GM12875 (cell line): ENCODE results near the gene GINS3.

Experiments
- H3K4me3 ChIP-seq: one replicate; pipeline ENCODE4 v1.5.1; 2011; ENCODE audit warnings: low read depth, low read length, control low read depth
- TF ChIP-seq, protein P1 (sequence below): IDR thresholded peaks from 2 replicates; pipeline ENCODE4 v1.5.1; 2011; ENCODE audit warnings: low read depth, mild to moderate bottlenecking, control low read depth, inconsistent platforms, low read length, moderate library complexity, borderline replicate concordance; ENCODE audit not compliant: insufficient read depth

The GINS3 gene

DNA sequence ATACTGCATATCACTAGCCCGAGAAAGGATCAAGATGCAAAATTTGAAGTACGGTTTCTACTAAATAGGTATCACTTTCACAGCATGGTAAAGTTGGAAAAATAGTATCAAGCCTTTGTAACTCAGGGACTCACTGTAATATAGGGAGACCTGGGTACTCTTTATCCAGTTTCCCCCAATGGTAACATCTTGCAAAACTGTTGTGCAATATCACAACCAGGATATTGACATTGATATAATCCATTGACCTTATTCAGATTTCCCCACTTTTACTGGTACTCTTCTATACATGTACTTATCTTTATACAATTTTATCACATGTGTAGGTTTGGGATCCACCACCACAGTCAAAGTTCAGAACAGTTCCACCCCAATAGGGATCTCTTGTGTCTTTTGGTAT is 20.4 kb upstream of the GINS3 start:
- TF ChIP-seq, protein P1, sequence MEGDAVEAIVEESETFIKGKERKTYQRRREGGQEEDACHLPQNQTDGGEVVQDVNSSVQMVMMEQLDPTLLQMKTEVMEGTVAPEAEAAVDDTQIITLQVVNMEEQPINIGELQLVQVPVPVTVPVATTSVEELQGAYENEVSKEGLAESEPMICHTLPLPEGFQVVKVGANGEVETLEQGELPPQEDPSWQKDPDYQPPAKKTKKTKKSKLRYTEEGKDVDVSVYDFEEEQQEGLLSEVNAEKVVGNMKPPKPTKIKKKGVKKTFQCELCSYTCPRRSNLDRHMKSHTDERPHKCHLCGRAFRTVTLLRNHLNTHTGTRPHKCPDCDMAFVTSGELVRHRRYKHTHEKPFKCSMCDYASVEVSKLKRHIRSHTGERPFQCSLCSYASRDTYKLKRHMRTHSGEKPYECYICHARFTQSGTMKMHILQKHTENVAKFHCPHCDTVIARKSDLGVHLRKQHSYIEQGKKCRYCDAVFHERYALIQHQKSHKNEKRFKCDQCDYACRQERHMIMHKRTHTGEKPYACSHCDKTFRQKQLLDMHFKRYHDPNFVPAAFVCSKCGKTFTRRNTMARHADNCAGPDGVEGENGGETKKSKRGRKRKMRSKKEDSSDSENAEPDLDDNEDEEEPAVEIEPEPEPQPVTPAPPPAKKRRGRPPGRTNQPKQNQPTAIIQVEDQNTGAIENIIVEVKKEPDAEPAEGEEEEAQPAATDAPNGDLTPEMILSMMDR = no peak
- H3K4me3 ChIP-seq = no peak overlapping the region

DNA sequence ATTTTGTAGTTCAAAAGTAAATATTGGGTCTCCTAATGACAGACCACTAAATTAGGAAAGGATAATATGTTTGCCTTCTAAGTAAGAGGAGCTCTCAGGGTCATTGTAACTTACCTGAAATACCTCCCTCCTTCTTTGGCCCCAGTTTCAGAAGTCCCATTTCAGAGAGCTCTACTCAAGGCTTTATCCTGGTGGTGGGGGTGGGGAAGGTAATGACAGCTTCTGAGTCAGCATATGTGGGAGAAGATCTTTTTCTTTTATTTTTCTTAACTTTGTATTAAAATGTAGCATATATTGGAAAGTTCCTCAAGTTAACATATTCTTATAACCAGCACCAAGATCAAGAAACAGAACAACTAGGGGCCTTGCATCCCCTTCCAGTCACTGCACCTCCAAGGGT is 16.9 kb upstream of the GINS3 start:
- TF ChIP-seq, protein P1 = no peak
- H3K4me3 ChIP-seq = no peak overlapping the region

DNA sequence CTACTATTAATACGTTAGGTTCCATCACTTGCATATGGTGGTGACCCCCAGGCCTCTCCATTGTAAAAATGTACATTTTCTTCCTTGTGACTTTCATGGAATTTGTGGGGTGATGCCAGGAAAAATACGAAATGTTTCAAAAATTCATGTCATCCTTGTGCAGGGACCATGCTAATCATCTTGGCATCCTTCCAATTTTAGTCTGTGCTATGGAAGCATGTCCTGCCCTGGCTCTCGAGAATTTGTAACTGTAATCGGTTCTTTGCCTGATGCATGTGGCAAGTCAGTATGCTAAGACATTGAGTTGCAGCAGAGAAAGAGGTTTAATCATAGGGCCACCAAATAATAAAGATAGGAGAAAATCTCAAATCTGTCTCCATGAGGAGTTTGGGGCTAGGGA is 14.3 kb upstream of the GINS3 start:
- H3K4me3 ChIP-seq = no peak overlapping the region
- TF ChIP-seq, protein P1 = no peak

DNA sequence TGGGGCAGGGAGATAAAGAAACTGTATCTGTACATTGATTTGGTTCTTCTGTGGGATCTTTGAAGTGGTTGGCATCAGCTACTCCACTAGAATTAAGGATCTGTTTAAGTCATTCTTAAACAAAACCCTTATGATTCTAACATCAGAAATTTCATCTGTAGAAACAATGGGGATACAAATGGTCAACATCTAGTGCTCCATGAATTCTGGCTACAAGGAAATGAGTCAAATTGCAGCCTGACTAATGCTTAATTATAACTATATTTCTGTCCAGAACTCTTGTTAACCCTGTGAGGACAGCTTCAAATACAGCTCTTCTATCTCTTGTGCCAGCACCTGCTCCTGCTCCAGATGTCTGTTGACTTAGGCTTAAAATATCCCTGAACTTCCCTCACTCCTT is 13.9 kb upstream of the GINS3 start:
- no peak overlapping the region for H3K4me3 ChIP-seq
- TF ChIP-seq, protein P1 = no peak

DNA sequence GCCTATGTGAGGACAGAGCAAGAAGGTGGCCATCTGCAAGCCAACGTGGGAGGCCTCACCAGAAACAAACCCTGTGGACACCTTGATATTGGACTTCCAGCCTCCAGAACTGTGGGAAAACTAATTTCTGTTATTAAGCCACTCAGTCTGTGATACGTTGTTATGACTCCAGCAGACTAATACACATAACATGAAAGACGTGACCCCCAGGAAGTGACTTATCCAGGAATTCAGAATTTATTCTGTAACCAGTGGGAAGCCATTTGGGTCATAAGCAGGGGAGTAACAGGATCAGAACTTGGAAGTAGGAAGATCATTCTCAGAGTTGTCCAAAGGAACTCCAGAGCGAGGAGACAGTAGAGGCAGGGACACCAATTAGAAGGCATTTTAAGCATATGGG is 12.5 kb upstream of the GINS3 start:
- no peak overlapping the region for H3K4me3 ChIP-seq
- TF ChIP-seq, protein P1 = no peak

DNA sequence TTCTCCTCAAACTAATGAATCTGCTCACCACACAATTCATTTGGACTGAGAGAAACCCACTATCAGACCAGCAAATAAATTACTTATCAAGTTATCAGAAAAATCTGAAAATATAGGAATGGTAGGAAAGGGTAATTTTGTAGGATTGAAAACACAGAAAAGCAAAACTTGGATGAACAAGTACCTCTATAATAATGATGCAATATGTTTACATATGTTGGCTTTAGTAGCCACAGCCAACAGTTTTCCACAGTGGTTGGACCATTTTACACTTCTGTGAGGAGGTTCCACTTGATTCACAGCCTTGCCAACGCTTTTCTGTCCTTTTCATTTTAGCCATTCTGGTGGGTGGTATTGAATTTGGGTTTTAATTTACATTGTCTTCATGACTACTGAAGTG is 10.6 kb upstream of the GINS3 start:
- TF ChIP-seq, protein P1 = no peak
- no peak overlapping the region for H3K4me3 ChIP-seq

DNA sequence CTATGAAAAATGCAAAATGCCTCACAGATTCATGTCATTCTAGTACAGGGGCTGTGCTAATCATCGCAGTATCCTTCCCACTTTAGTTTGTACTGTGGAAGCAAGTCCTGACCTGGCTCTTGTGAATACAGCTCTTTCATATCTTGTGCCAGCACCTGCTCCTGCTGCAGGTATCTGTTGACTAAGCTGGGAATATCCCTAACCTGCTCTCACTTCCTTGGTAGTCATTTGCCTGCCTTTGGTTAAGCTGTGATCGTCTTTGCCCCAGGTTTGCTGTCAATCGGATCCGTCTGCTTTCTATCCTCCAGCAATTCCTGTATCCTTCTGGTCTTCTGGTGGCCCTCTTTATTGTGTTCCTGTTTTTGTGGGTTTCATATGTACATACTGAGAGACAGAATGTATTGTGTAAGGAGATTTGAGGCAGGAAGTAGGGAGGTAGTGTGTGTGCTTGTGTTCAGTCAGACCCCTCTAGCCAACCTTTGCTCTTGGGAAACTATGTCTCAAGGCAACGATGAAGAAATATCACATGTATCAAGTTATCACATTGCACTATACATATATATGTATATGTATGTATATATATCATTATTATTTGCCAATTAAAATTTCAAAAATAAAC is 7.7 kb upstream of the GINS3 start:
- H3K4me3 ChIP-seq = no peak overlapping the region
- TF ChIP-seq, protein P1 = no peak
